Karpas-422 (cell line): ENCODE results near the gene OPTN. TPM values are rescaled to one million over a fixed set of nuclear protein-coding genes. Genes with fewer than 3 reads are reported as not detected.
A peak's percentile ranks its signal among the peaks of the same experiment; 100 is the strongest.

Experiments used
- DNase-seq: peaks from one replicate; pipeline ENCODE4 v3.0.0-alpha.2; 2015
- H2AFZ ChIP-seq: fragments of 200-600 bp; sonication (generic); 2 replicates; pipeline ENCODE4 v1.6.1; 2014; ENCODE audit warnings: antibody characterized with exemption, low read length, mixed read lengths
- H3K27ac ChIP-seq: fragments of 200-600 bp; sonication (generic); 2 replicates; pipeline ENCODE4 v1.5.1; 2014; ENCODE audit warnings: mild to moderate bottlenecking, low read length, moderate library complexity
- H3K27me3 ChIP-seq: fragments of 200-600 bp; sonication (generic); 2 replicates; pipeline ENCODE4 v1.6.1; 2014; ENCODE audit warnings: low read length, mixed read lengths
- H3K36me3 ChIP-seq: fragments of 200-600 bp; sonication (generic); 2 replicates; pipeline ENCODE4 v1.6.1; 2014; ENCODE audit warnings: low read length, mixed read lengths; ENCODE audit not compliant: insufficient read depth
- H3K4me1 ChIP-seq: fragments of 200-600 bp; sonication (generic); 2 replicates; pipeline ENCODE4 v1.6.1; 2014; ENCODE audit warnings: mild to moderate bottlenecking, low read length, mixed read lengths
- H3K4me2 ChIP-seq: fragments of 200-600 bp; sonication (generic); 2 replicates; pipeline ENCODE4 v1.6.1; 2014; ENCODE audit warnings: low read length, low read depth, mild to moderate bottlenecking; ENCODE audit not compliant: poor library complexity, severe bottlenecking
- H3K4me3 ChIP-seq: fragments of 200-600 bp; sonication (generic); 2 replicates; pipeline ENCODE4 v1.5.1; 2014; ENCODE audit warnings: mild to moderate bottlenecking, antibody characterized with exemption, low read length, mixed read lengths
- H3K79me2 ChIP-seq: fragments of 200-600 bp; sonication (generic); 2 replicates; pipeline ENCODE4 v1.6.1; 2014; ENCODE audit warnings: mild to moderate bottlenecking, low read length, mixed read lengths
- H3K9ac ChIP-seq: fragments of 200-600 bp; sonication (generic); 2 replicates; pipeline ENCODE4 v1.6.0; 2014; ENCODE audit warnings: low read length
- H3K9me2 ChIP-seq: fragments of 200-600 bp; sonication (generic), shearing (Covaris generic); replicated peaks from 2 replicates; pipeline ENCODE4 v1.6.0; 2014; ENCODE audit warnings: mild to moderate bottlenecking, low read length, moderate library complexity; ENCODE audit not compliant: insufficient read depth
- H3K9me3 ChIP-seq: fragments of 300-700, 200-600 bp; sonication (generic); 2 replicates; pipeline ENCODE4 v1.6.1; 2014; ENCODE audit warnings: low read length, mixed read lengths
- H4K20me1 ChIP-seq: fragments of 200-600 bp; sonication (generic); 2 replicates; pipeline ENCODE4 v1.6.1; 2014; ENCODE audit warnings: mild to moderate bottlenecking, antibody characterized with exemption, low read length, low read depth; ENCODE audit not compliant: insufficient read depth
- total RNA-seq: library from RNA; depleted of rRNA; stranded (reverse); fragments of >200 nt; shearing (Covaris generic); gene quantifications from 2 replicates; pipeline ENCODE4 v1.2.3, GENCODE V29; 2014; ENCODE audit warnings: low replicate concordance

The OPTN gene
- total RNA-seq, 1 experiment from 2014 or later: 0.56 TPM

GRCh38 chr10:13105184-13105583 lies 5.2 kb downstream of the OPTN start:
- Histone ChIP-seq H3K36me3 (no peaks in the 10 kb centered on the region), H3K27me3 (no peaks in the 10 kb centered on the region), H4K20me1 (no peaks in the 10 kb centered on the region), H3K4me2 (no peak overlapping the region), H3K27ac (no peak overlapping the region), H3K9me2 (no peaks in the 10 kb centered on the region), H3K4me1 (no peaks in the 10 kb centered on the region; the same call in 1 of the 2 replicates), H3K9ac (no peak overlapping the region), H3K79me2 (no peaks in the 10 kb centered on the region), H2AFZ (no peak overlapping the region), H3K4me3 (no peak overlapping the region), H3K9me3 (no peaks in the 10 kb centered on the region)
- no peak for DNase-seq

- no peaks in the 10 kb centered on the region for H3K79me2 ChIP-seq
- no peaks in the 10 kb centered on the region for H3K27me3 ChIP-seq
- no peak overlapping the region for H3K4me2 ChIP-seq
- no peak for DNase-seq
- H3K9me3 ChIP-seq: no peaks in the 10 kb centered on the region
- no peak overlapping the region for H3K9ac ChIP-seq
- H4K20me1 ChIP-seq: no peaks in the 10 kb centered on the region
- no peaks in the 10 kb centered on the region for H3K36me3 ChIP-seq
- no peaks in the 10 kb centered on the region for H3K9me2 ChIP-seq
- H3K27ac ChIP-seq: no peak overlapping the region
- no peak overlapping the region for H2AFZ ChIP-seq
- no peak overlapping the region for H3K4me3 ChIP-seq
- no peaks in the 10 kb centered on the region for H3K4me1 ChIP-seq
These were observed 6.6 kb downstream of the OPTN start for GRCh38 chr10:13106387-13107045.

- H3K4me1 ChIP-seq: no peaks in the 10 kb centered on the region
- no peaks in the 10 kb centered on the region for H3K79me2 ChIP-seq
- no peaks in the 10 kb centered on the region for H3K9me2 ChIP-seq
- no peaks in the 10 kb centered on the region for H4K20me1 ChIP-seq
- no peaks in the 10 kb centered on the region for H3K27me3 ChIP-seq
- no peak overlapping the region for H3K4me3 ChIP-seq
- no peak overlapping the region for H3K9ac ChIP-seq
- DNase-seq: no peak
- H2AFZ ChIP-seq: no peak overlapping the region
- H3K4me2 ChIP-seq: no peak overlapping the region
- H3K27ac ChIP-seq: no peak overlapping the region
- H3K9me3 ChIP-seq: no peaks in the 10 kb centered on the region
- no peaks in the 10 kb centered on the region for H3K36me3 ChIP-seq
These were observed 10.9 kb downstream of the OPTN start for GRCh38 chr10:13110908-13111307.

- Histone ChIP-seq H3K9me2 (no peaks in the 10 kb centered on the region), H4K20me1 (no peaks in the 10 kb centered on the region), H3K79me2 (no peaks in the 10 kb centered on the region), H3K27me3 (no peaks in the 10 kb centered on the region), H3K4me2 (no peak overlapping the region), H3K9ac (no peak overlapping the region), H3K4me3 (no peak overlapping the region), H3K36me3 (no peaks in the 10 kb centered on the region), H2AFZ (no peak overlapping the region), H3K9me3 (no peaks in the 10 kb centered on the region), H3K27ac (no peak overlapping the region), H3K4me1 (peaks cover 10% of the 10 kb centered on the region)
- DNase-seq: no peak
These were observed 13.6 kb downstream of the OPTN start for GRCh38 chr10:13113544-13113943.

- Histone ChIP-seq H3K9me2 (no peaks in the 10 kb centered on the region), H3K27me3 (no peaks in the 10 kb centered on the region), H2AFZ (no peak overlapping the region), H3K27ac (no peak overlapping the region), H3K79me2 (no peaks in the 10 kb centered on the region), H3K4me3 (no peak overlapping the region), H3K4me2 (no peak overlapping the region), H3K9ac (no peak overlapping the region), H3K36me3 (no peaks in the 10 kb centered on the region), H3K4me1 (peaks cover 10% of the 10 kb centered on the region), H3K9me3 (no peaks in the 10 kb centered on the region), H4K20me1 (no peaks in the 10 kb centered on the region)
- DNase-seq: no peak
These were observed 16.2 kb downstream of the OPTN start for GRCh38 chr10:13115832-13116803.

GRCh38 chr10:13117841-13118783 lies 18.1 kb downstream of the OPTN start:
- no peak overlapping the region for H3K4me3 ChIP-seq

GRCh38 chr10:13118784-13119410 lies 18.9 kb downstream of the OPTN start:
- no peaks in the 10 kb centered on the region for H3K9me3 ChIP-seq
- H3K79me2 ChIP-seq: no peaks in the 10 kb centered on the region
- H3K4me2 ChIP-seq: no peak overlapping the region
- no peaks in the 10 kb centered on the region for H3K27me3 ChIP-seq
- H4K20me1 ChIP-seq: no peaks in the 10 kb centered on the region
- H3K4me3 ChIP-seq: no peak overlapping the region
- no peak overlapping the region for H2AFZ ChIP-seq
- H3K36me3 ChIP-seq: no peaks in the 10 kb centered on the region
- H3K9ac ChIP-seq: no peak overlapping the region
- H3K9me2 ChIP-seq: no peaks in the 10 kb centered on the region
- H3K27ac ChIP-seq: no peak overlapping the region
- peaks cover 10% of the 10 kb centered on the region for H3K4me1 ChIP-seq
- no peak for DNase-seq

More at GRCh38 chr10:13117841-13118783, 18.1 kb downstream of the OPTN start:
- Histone ChIP-seq H3K9ac (no peak overlapping the region), H4K20me1 (no peaks in the 10 kb centered on the region), H3K9me3 (no peaks in the 10 kb centered on the region), H3K4me1 (peaks cover 10% of the 10 kb centered on the region), H3K9me2 (no peaks in the 10 kb centered on the region), H3K4me2 (no peak overlapping the region), H2AFZ (no peak overlapping the region), H3K27ac (no peak overlapping the region), H3K79me2 (no peaks in the 10 kb centered on the region), H3K36me3 (no peaks in the 10 kb centered on the region), H3K27me3 (no peaks in the 10 kb centered on the region)
- DNase-seq: peak; percentile 70
